ENCODE measurements around the gene NFE2.

- TF ChIP-seq POLR2A (IDR thresholded peaks at IDR 0.05): no peak
- no peak for TF ChIP-seq CTCF (IDR thresholded peaks at IDR 0.05)
Measured at GRCh38 chr12:54304187-54304810, 3.5 kb upstream of the NFE2 start.
